Measurements from ENCODE around the gene RPA3.

DNA sequence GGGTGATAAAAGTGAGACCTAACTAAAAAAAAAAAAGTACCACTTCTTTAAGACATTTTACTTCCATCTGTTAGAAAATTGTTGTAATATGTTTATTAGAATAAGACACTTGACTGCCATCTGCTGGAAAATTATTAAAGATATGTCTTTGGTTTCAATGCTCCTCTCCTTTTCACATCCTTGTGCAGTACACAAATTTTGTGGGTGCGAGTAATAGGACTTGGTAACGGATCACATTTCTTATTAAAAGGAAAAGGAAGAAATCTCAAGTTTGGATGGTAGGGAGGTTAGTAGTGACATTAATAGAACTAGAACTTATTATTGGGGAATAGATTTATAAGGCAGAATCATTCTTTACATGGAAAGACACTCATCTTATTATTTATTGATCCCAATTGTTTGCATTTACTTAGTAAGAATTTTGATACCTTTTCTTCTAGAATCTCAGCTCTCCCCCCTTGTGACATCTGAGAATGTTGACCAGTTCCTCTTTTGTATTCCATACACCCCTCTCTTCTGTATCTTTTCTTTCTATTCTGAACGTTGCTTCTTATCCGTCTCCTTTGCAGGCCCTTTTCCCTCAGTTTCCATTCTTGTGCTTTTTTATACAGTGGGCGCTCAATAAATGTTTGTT is 43.0 kb upstream of the RPA3 start:
- TF ChIP-seq RAD51 (IDR thresholded peaks at IDR 0.05; ENCODE audit: borderline replicate concordance) (no peak), EZH2 (conservative IDR thresholded peaks at IDR 0.05; ENCODE audit: low read depth, low read length) (no peak), ZSCAN12 (CRISPR knock-in tag; IDR thresholded peaks at IDR 0.05) (no peak), ZNF670 (CRISPR knock-in tag; IDR thresholded peaks at IDR 0.05; ENCODE audit: borderline replicate concordance) (no peak), POLR2A (IDR thresholded peaks at IDR 0.05; ENCODE audit: insufficient read depth in 1 of 2, low read depth in 2 of 2, low read length in 2 of 2) (no peak), ZNF558 (CRISPR knock-in tag; IDR thresholded peaks at IDR 0.05; ENCODE audit: borderline replicate concordance) (no peak)
- TF ChIP-seq, protein P1, sequence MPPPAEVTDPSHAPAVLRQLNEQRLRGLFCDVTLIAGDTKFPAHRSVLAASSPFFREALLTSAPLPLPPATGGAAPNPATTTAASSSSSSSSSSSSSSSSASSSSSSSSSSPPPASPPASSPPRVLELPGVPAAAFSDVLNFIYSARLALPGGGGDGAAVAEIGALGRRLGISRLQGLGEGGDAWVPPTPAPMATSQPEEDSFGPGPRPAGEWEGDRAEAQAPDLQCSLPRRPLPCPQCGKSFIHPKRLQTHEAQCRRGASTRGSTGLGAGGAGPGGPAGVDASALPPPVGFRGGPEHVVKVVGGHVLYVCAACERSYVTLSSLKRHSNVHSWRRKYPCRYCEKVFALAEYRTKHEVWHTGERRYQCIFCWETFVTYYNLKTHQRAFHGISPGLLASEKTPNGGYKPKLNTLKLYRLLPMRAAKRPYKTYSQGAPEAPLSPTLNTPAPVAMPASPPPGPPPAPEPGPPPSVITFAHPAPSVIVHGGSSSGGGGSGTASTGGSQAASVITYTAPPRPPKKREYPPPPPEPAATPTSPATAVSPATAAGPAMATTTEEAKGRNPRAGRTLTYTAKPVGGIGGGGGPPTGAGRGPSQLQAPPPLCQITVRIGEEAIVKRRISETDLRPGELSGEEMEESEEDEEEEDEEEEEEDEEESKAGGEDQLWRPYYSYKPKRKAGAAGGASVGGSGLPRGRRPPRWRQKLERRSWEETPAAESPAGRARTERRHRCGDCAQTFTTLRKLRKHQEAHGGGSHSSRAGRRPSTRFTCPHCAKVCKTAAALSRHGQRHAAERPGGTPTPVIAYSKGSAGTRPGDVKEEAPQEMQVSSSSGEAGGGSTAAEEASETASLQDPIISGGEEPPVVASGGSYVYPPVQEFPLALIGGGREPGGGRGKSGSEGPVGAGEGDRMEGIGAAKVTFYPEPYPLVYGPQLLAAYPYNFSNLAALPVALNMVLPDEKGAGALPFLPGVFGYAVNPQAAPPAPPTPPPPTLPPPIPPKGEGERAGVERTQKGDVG (CRISPR knock-in tag; IDR thresholded peaks at IDR 0.05; ENCODE audit: borderline replicate concordance), result no peak
- TF ChIP-seq, protein P2, sequence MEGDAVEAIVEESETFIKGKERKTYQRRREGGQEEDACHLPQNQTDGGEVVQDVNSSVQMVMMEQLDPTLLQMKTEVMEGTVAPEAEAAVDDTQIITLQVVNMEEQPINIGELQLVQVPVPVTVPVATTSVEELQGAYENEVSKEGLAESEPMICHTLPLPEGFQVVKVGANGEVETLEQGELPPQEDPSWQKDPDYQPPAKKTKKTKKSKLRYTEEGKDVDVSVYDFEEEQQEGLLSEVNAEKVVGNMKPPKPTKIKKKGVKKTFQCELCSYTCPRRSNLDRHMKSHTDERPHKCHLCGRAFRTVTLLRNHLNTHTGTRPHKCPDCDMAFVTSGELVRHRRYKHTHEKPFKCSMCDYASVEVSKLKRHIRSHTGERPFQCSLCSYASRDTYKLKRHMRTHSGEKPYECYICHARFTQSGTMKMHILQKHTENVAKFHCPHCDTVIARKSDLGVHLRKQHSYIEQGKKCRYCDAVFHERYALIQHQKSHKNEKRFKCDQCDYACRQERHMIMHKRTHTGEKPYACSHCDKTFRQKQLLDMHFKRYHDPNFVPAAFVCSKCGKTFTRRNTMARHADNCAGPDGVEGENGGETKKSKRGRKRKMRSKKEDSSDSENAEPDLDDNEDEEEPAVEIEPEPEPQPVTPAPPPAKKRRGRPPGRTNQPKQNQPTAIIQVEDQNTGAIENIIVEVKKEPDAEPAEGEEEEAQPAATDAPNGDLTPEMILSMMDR (CRISPR knock-in tag; IDR thresholded peaks at IDR 0.05), result peak; percentile 24; the same call in 1 of the 2 replicates

All from HepG2 (cell line).